GM19324 (cell line): Measurements from ENCODE around the gene FBXO17.

Experiments
- ATAC-seq: cut with Tn5 transposase; IDR thresholded peaks from one replicate; pipeline ENCODE4 v1.9.1; 2021; ENCODE audit warnings: mild to moderate bottlenecking, moderate library complexity; ENCODE audit not compliant: unreplicated experiment, low FRiP score

FBXO17 gene

GRCh38 chr19:38894968-38895367, 80.6 kb downstream of the FBXO17 start:
- ATAC-seq, result no peak

- ATAC-seq, result no peak
Observed at GRCh38 chr19:38893341-38893771, 82.2 kb downstream of the FBXO17 start.

- ATAC-seq, result no peak
Observed at GRCh38 chr19:38892841-38893240, 82.7 kb downstream of the FBXO17 start.

GRCh38 chr19:38891771-38892170, 83.8 kb downstream of the FBXO17 start:
- no peak for ATAC-seq
